Spleen (tissue), 11 donors: ENCODE results near the gene KCNAB1. TPM values are rescaled to one million over a fixed set of nuclear protein-coding genes. Genes with fewer than 3 reads are reported as not detected.

ENCODE experiments used
- DNase-seq: peaks from one replicate; pipeline ENCODE4 v3.0.0-alpha.2; 2020
- H3K27ac ChIP-seq, 8 donors: fragments of 200-600 bp; sonication (generic) in 7 of 8; 1 replicate in 4 of 8; 2 replicates in 4 of 8; pipeline versions ENCODE4 v1.5.0 to v1.8.0; 2016 to 2021; ENCODE audit warnings: inconsistent platforms in 4 of 8, mild to moderate bottlenecking in 4 of 8, moderate library complexity in 1 of 8
- H3K27me3 ChIP-seq, 7 donors: fragments of 200-600 bp; sonication (generic) in 6 of 7; replicated peaks in 1 of 7; 1 replicate in 4 of 7; 2 replicates in 3 of 7; pipeline versions ENCODE4 v1.5.0 to v1.8.0; 2016 to 2021; ENCODE audit warnings: inconsistent platforms in 3 of 7, mild to moderate bottlenecking in 1 of 7
- H3K36me3 ChIP-seq, 6 donors: fragments of 200-600 bp; sonication (generic) in 5 of 6; 1 replicate in 4 of 6; 2 replicates in 2 of 6; pipeline versions ENCODE4 v1.5.0 to v1.8.0; 2016 to 2021; ENCODE audit warnings: inconsistent platforms in 2 of 6
- H3K4me1 ChIP-seq, 6 donors: fragments of 200-600 bp; sonication (generic) in 5 of 6; 1 replicate in 3 of 6; 2 replicates in 3 of 6; pipeline versions ENCODE4 v1.5.0 to v1.8.0; 2016 to 2021; ENCODE audit warnings: inconsistent platforms in 3 of 6
- H3K4me3 ChIP-seq, 8 donors: fragments of 200-600 bp; sonication (generic) in 7 of 8; 1 replicate in 4 of 8; 2 replicates in 4 of 8; pipeline versions ENCODE4 v1.5.0 to v1.8.0; 2016 to 2021; ENCODE audit warnings: inconsistent platforms in 4 of 8, mild to moderate bottlenecking in 4 of 8, moderate library complexity in 2 of 8
- H3K9me3 ChIP-seq, 8 donors: fragments of 200-600 bp; sonication (generic) in 7 of 8; 1 replicate in 4 of 8; 2 replicates in 4 of 8; pipeline versions ENCODE4 v1.5.0 to v1.8.0; 2016 to 2021; ENCODE audit warnings: inconsistent platforms in 4 of 8
- CTCF ChIP-seq, 11 experiments: fragments of 200-600 bp in 7 of 11; fragments of 450-650 bp in 4 of 11; sonication (generic) in 4 of 11; IDR thresholded peaks in 8 of 11; conservative IDR thresholded peaks in 3 of 11; 1 replicate in 7 of 11; 2 replicates in 4 of 11; pipeline versions ENCODE4 v1.4.0 to v1.8.0; 2016 to 2021; ENCODE audit warnings: antibody characterized with exemption in 11 of 11, inconsistent platforms in 4 of 11, mild to moderate bottlenecking in 1 of 11
- POLR2A ChIP-seq, 3 donors: fragments of 450-650 bp; IDR thresholded peaks; one replicate each; pipeline ENCODE4 v1.5.1; 2017; ENCODE audit warnings: antibody characterized with exemption in 3 of 3, mild to moderate bottlenecking in 1 of 3
- POLR2AphosphoS5 ChIP-seq, 3 donors: sonication (generic); formaldehyde crosslinking; IDR thresholded peaks; one replicate each; pipeline ENCODE4 v1.5.1; 2017; ENCODE audit warnings: antibody characterized with exemption in 3 of 3
- WGBS, 5 donors: extraction: QIAGEN DNeasy Blood & Tissue Kit in 3 of 5; methylation state at CpG; one replicate each; pipeline versions ENCODE4 v1.1.5 to v1.1.7; 2013 to 2018; 5-methylcytosine and 5-hydroxymethylcytosine counted together
- intact Hi-C: fragments of 100-400 bp; cut with DNase I; formaldehyde crosslinking; loops from one replicate; pipeline ENCODE4 v1.15.0; 2023; ENCODE audit warnings: low total_unique reads
- polyA plus RNA-seq, 3 donors: library from polyadenylated mRNA; stranded (reverse); fragments of 200-250 nt; gene quantifications; one replicate each; pipeline ENCODE4 v1.2.1, GENCODE V29; 2013
- total RNA-seq, 7 donors: library from RNA; depleted of rRNA in 3 of 7; stranded (reverse); fragments of >200 nt in 3 of 7; fragmentation: NEBNext Ultra II Directional in 4 of 7; extraction: Animal tissue kit (Norgen Biotek cat#: 25700) in 4 of 7; gene quantifications; one replicate each; pipeline versions ENCODE4 v1.1.0 to v1.2.1, GENCODE V29; 2016 to 2021
- donor health status: healthy with polysubstance abuse.
- donor health status: DM: no; HTN: no; CAD: no; lungs with moderate emphysema.
- donor health status: DM: no; HTN: no; CAD: no.
- donor health status: Bipolar disorder and iron deficiency.
- donor health status: healthy.
- donor health status: DM: no; HTN: no; CAD: no.
- donor health status: DM: yes; HTN: yes; CAD: no.

KCNAB1 gene
- total and polyA plus RNA-seq, 10 donors, result 0.59 to 10.5 (median 6.3) TPM

GRCh38 chr3:156445117-156446090 lies 325.0 kb downstream of the KCNAB1 start:
- Histone ChIP-seq H3K4me3 (no peak overlapping the region), H3K36me3 (no peaks in the 10 kb centered on the region), H3K4me1 (no peaks in the 10 kb centered on the region), H3K27ac (no peak overlapping the region), H3K9me3 (no peaks in the 10 kb centered on the region), H3K27me3 (no peaks in the 10 kb centered on the region)
- WGBS, 5 donors, result 82 to 89% (median 84%) methylated on average over 10 of the region's 10 CpGs
- no peak for DNase-seq
- TF ChIP-seq POLR2A (IDR thresholded peaks at IDR 0.05), result no peak
- no peak for TF ChIP-seq CTCF (IDR thresholded peaks at IDR 0.05 in 8 of 11, conservative IDR thresholded peaks at IDR 0.05 in 3 of 11)
- no peak for TF ChIP-seq POLR2AphosphoS5 (IDR thresholded peaks at IDR 0.05)
- intact Hi-C loops, result no loop called here

- Histone ChIP-seq H3K36me3 (no peaks in the 10 kb centered on the region), H3K9me3 (no peaks in the 10 kb centered on the region), H3K4me1 (no peaks in the 10 kb centered on the region), H3K4me3 (no peak overlapping the region), H3K27me3 (no peaks in the 10 kb centered on the region), H3K27ac (no peak overlapping the region)
- intact Hi-C loops, result no loop called here
- no peak for DNase-seq
- no peak for TF ChIP-seq POLR2AphosphoS5 (IDR thresholded peaks at IDR 0.05)
- TF ChIP-seq POLR2A (IDR thresholded peaks at IDR 0.05), result no peak
- peak in 5 of 11 experiments; percentile 21 to 40 (median 27) for TF ChIP-seq CTCF (IDR thresholded peaks at IDR 0.05 in 8 of 11, conservative IDR thresholded peaks at IDR 0.05 in 3 of 11)
- 17 to 80% (median 47%) methylated on average over 1 of the region's 1 CpG for WGBS, 5 donors
Observed at GRCh38 chr3:156448300-156448699, 327.9 kb downstream of the KCNAB1 start.

GRCh38 chr3:156449710-156450574 lies 329.6 kb downstream of the KCNAB1 start:
- peak in 7 of 11 experiments; percentile 8 to 52 (median 37) for TF ChIP-seq CTCF (IDR thresholded peaks at IDR 0.05 in 8 of 11, conservative IDR thresholded peaks at IDR 0.05 in 3 of 11)
- no peak for TF ChIP-seq POLR2AphosphoS5 (IDR thresholded peaks at IDR 0.05)
- H3K27ac ChIP-seq, result no peak overlapping the region
- H3K4me1 ChIP-seq, result no peaks in the 10 kb centered on the region
- H3K4me3 ChIP-seq, result no peak overlapping the region
- H3K36me3 ChIP-seq, result no peaks in the 10 kb centered on the region
- WGBS, 5 donors, result 44 to 57% (median 49%) methylated on average over 2 of the region's 2 CpGs
- DNase-seq, result no peak
- intact Hi-C loops, result no loop called here
- no peaks in the 10 kb centered on the region for H3K27me3 ChIP-seq
- no peaks in the 10 kb centered on the region for H3K9me3 ChIP-seq
